ENCODE measurements around the gene CLDN4. TPM values are rescaled to one million over a fixed set of nuclear protein-coding genes. Genes with fewer than 3 reads are reported as not detected.
A peak's percentile ranks its signal among the peaks of the same experiment; 100 is the strongest.
"Not testable (repeated sequence)": the region's sequence is repeated elsewhere in the genome, so short reads cannot be mapped to it uniquely, and the experiment has no call there.

Gene CLDN4
- total RNA-seq, 6 donors from 2014 or later = 88.0 to 231 (median 169) TPM

GRCh38 chr7:73832806-73833205 is 2.0 kb downstream of the CLDN4 start:
- H3K36me3 ChIP-seq = no peaks in the 10 kb centered on the region
- no peaks in the 10 kb centered on the region for H3K9me3 ChIP-seq
- ATAC-seq (ENCODE audit: low FRiP score in 2 of 2) (no peak), DNase-seq (no peak)
- 52 to 54% methylated on average over 13 of the region's 13 CpGs for WGBS, 2 donors
- no peaks in the 10 kb centered on the region for H3K27me3 ChIP-seq
- peak overlapping the region in 3 of 4 donors; percentile 51 to 63 (median 58) for H3K4me3 ChIP-seq
- peaks cover 21 to 47% (median 26%) of the 10 kb centered on the region in 4 donors for H3K4me1 ChIP-seq
- peak overlapping the region; percentile 80 to 90 (median 88) for H3K27ac ChIP-seq
- TF ChIP-seq EP300 (IDR thresholded peaks at IDR 0.05) (no peak), CTCF (IDR thresholded peaks at IDR 0.05) (no peak), POLR2A (IDR thresholded peaks at IDR 0.05) (no peak), POLR2AphosphoS5 (IDR thresholded peaks at IDR 0.05) (no peak)

DNA sequence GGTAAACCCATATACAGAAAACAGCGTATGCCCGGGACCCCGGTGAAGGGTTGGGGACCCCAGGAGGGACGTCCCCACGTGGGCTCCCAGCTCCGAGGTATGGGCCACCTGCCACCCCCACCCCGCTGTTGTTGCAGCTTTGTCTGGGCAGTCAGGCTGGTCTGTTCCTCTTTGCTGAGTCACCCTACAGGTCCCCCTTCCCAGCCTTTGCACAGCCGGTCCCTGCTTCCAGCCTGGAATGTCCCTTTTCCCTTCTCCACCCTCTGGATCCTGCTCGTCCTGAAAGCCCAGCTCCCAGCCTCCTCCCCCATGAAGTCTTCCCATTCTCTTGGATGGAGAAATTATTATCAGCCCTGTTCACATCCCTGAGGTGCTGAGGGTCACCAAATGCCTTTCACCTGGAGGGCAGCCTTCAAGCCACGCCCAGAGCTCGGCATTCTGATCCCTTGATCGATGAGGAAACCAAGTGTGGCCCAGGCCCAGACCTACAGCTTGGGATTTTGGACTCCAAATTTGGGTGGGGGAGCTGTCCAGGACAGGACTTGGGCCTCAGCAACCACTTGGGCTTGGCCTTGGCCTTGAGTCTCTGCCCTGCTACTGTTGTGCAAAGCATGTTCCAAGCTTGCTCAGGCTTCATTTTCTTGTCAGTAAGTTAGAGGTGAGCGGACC is 2.6 kb downstream of the CLDN4 start:
- H3K27ac ChIP-seq = peak overlapping the region; percentile 80 to 90 (median 88)
- ATAC-seq (ENCODE audit: low FRiP score in 2 of 2) = no peak
- TF ChIP-seq CTCF (IDR thresholded peaks at IDR 0.05) = no peak
- peak; percentile 3 to 17 for TF ChIP-seq POLR2AphosphoS5 (IDR thresholded peaks at IDR 0.05)
- TF ChIP-seq POLR2A (IDR thresholded peaks at IDR 0.05) = peak in 1 of 4 donors; percentile 42
- H3K27me3 ChIP-seq = no peaks in the 10 kb centered on the region
- H3K36me3 ChIP-seq = no peaks in the 10 kb centered on the region
- no peaks in the 10 kb centered on the region for H3K9me3 ChIP-seq
- peak overlapping the region in 3 of 4 donors; percentile 51 to 63 (median 58) for H3K4me3 ChIP-seq
- 46 to 62% methylated on average over 13 of the region's 13 CpGs for WGBS, 2 donors
- peak in 1 of 2 donors; percentile 73 for DNase-seq
- peaks cover 15 to 41% (median 20%) of the 10 kb centered on the region in 4 donors for H3K4me1 ChIP-seq

- no peaks in the 10 kb centered on the region for H3K36me3 ChIP-seq
- ATAC-seq (ENCODE audit: low FRiP score in 2 of 2) (no peak), DNase-seq (no peak)
- H3K4me1 ChIP-seq = peaks cover 4 to 28% (median 7%) of the 10 kb centered on the region in 4 donors
- H3K27ac ChIP-seq = no peak overlapping the region
- no peaks in the 10 kb centered on the region for H3K27me3 ChIP-seq
- no peaks in the 10 kb centered on the region for H3K9me3 ChIP-seq
- no peak overlapping the region for H3K4me3 ChIP-seq
- 94 to 100% methylated on average over 3 to 11 of the region's 11 CpGs for WGBS, 2 donors
- TF ChIP-seq CTCF (IDR thresholded peaks at IDR 0.05) (no peak), POLR2AphosphoS5 (IDR thresholded peaks at IDR 0.05) (no peak), POLR2A (IDR thresholded peaks at IDR 0.05) (no peak), EP300 (IDR thresholded peaks at IDR 0.05) (no peak)
These were observed 3.9 kb downstream of the CLDN4 start for GRCh38 chr7:73834626-73835191.

GRCh38 chr7:73837167-73837566 is 6.4 kb downstream of the CLDN4 start:
- ATAC-seq (ENCODE audit: low FRiP score in 2 of 2); DNase-seq; H3K27ac ChIP-seq; H3K4me3 ChIP-seq; H3K9me3 ChIP-seq; H3K36me3 ChIP-seq; H3K27me3 ChIP-seq: not testable (repeated sequence)
- H3K4me1 ChIP-seq = peaks cover 5 to 22% (median 9%) of the 10 kb centered on the region in 4 donors

DNA sequence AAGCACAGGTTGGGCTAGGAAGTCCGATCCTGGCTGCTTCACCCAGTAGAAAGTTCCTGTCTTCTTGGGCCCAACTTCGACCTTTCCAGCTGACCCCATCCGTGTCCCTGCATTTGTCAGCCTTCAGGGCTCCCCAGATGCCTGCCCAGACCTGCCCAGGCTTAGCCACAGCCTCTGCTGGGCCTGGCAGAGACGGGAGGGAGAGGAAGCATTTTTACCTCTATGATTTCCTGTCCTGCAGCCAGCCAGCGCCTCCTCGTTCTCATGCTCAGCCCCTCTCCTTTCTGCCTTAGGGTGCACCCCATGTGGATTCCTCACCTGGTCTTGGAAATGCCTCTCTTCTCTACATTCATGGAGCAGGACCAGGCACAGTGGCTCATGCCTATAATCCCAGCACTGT is 7.8 kb downstream of the CLDN4 start:
- H3K4me3 ChIP-seq = no peak overlapping the region

More for the DNA sequence above, 7.8 kb downstream of the CLDN4 start:
- Histone ChIP-seq H3K4me1 (peaks cover 6 to 25% (median 14%) of the 10 kb centered on the region in 4 donors), H3K27me3 (no peaks in the 10 kb centered on the region), H3K9me3 (no peaks in the 10 kb centered on the region), H3K27ac (no peak overlapping the region), H3K36me3 (no peaks in the 10 kb centered on the region)
- DNase-seq (no peak), ATAC-seq (ENCODE audit: low FRiP score in 2 of 2) (no peak)
- 51 to 61% methylated on average over 6 of the region's 6 CpGs for WGBS, 2 donors
- TF ChIP-seq POLR2A (IDR thresholded peaks at IDR 0.05) = no peak
- TF ChIP-seq CTCF (IDR thresholded peaks at IDR 0.05) = no peak
- no peak for TF ChIP-seq POLR2AphosphoS5 (IDR thresholded peaks at IDR 0.05)
- no peak for TF ChIP-seq EP300 (IDR thresholded peaks at IDR 0.05)
